Hippocampal formation (tissue), 2 donors: ENCODE results near the gene BEND3.
A peak's percentile ranks its signal among the peaks of the same experiment; 100 is the strongest.
"Not testable (repeated sequence)": the region's sequence is repeated elsewhere in the genome, so short reads cannot be mapped to it uniquely, and the experiment has no call there.

ENCODE experiments used
- DNase-seq, 2 donors: peaks; one replicate each; lab custom pipeline; 2025; lab: John Stamatoyannopoulos, UW

The BEND3 gene

DNA sequence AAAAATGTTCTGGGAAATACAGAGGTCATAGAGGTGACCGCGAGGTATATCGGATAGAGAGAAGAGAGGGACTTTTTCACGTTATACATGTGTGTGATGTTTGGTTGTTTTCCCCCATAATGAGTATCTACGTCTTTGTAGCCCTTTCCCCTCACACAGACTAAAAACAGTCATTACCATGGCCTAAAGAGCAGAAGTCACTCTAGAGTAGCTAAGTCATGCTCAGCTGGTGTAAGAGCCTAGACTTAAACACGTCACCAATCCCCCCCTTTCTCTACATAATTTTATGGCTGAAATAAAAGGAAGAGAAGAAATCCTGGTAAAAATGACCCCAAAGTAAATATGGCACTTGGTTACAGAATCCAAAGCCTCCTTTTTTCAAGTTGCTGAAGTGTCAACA, 6.0 kb upstream of the BEND3 start:
- DNase-seq = no peak

DNA sequence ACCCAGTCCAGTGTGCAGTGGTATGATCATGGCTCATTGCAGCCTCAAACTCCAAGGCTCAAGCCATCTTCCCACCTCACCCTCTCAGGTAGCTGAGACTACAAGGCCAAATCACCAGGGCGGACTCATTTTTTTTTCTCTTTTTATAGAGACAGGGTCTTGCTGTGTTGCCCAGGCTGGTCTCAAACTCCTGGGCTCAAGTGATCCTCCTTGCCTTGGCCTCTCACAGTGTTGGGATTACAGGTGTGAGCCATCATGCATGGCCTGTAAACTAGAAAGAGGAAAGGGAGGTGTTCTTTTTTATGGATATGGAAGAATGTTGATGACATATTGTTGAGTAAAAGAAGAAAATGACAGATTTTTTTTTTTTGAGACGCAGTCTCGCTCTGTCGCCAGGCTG, 5.1 kb upstream of the BEND3 start:
- no peak for DNase-seq

DNA sequence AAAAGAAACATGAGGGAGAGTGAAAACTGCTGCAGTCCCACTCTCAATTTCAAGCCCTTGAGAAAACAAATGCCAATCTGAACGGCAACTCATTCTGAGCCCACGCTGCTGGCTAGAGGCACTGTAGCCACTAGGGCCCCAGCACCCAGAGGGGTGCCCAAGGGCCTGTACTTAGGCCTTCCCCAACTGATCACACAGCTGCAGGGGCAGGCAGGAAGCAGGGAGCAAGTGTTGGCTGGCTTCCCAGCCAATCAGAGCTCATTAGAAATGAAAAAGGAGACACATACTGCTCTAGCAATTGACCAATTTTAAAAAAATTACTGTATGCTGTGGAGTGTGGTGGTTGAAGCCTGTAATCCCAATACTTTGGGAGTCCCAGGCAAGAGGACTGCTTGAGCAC, 3.7 kb upstream of the BEND3 start:
- no peak for DNase-seq

DNA sequence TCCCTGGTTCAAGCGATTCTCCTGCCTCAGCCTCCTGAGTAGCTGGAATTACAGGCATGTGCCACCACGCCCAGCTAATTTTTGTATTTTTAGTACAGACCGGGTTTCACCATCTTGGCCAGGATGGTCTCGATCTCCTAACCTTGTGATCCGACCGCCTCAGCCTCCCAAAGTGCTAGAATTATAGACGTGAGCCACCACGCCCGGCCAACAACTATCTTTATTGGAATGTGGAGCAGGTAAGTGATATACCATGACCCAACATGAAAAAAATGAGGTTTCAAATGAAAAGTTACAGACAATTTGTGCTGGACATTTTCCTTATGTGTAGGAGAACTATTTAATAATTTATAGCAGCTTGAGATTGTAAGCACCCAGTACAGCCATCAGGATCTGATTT, 3.2 kb upstream of the BEND3 start:
- DNase-seq = not testable (repeated sequence)

DNA sequence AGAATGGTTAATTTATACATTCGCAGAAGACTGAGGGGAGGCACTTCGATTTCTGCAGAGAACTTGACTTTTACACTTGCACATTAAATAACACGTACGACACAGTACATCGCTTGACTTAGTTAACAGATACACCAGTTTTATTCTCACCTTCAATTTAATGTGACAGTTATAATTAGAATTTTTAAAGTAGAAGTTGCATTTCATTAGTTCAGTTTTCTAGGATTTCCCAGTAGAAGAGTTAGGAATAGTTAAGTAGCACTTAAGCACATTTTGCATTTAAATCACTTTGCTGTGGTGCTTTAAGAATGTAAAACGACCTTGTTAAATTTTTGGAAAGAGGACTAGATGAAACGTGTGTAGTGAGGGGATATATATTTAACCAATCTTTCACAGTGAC, 1.6 kb upstream of the BEND3 start:
- DNase-seq = no peak

DNA sequence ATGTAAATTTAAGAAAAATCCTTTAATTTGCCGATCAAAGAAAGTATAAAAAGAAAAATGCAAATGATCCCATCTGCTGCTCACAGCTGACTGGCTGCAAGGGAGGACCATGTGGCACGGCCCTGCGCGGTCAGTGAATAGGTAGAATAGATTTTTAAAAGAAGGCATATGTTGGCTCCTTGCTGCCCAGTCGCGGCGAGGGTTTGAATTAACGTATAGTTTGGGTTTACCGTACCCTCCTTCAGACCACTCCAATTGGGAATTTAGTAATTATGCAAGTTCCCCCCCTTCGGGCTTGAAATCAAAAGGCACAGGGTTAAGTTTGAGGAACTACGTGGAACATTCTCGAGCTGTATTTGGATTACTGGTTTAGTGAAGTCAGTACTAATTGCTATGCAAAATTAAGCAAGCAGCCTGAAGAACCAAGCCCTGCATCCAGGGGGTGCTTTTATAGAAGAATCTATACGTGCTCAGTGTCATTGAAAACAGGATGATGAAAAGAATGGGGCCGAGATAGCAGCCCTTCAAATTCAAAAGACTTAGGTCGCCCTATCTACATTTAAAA, 1.1 kb upstream of the BEND3 start:
- DNase-seq = no peak

DNA sequence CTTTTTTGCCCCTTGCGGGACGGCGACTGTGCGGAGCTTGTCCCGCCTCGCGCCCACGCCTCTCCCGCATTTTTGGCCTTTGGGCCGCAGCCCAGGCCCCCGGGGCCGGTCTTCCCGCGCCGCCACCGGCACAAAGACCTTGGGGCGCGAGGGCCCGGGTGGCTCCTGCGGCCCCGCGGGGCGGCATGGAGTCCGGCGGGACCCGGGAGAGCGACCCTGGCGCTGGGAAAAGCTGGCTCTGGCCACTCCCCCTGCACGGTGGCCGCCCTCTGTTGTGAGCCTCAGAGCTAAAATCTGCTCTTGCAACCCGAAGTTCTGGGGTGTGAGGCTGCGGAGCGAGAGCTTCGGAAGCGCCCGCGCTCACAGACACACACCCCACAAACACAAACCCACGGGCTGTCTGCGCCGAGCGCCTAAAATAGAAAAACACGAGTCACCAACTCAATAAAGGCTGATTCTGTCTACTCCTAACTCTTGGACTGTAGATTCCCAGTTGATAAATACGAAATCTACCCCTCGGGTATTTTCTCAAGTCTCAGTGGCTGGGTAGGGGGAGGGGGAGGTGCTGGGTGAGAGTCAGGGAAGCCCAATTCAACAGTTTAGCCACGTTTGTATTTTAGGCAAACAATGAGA, 496 bp upstream of the BEND3 start:
- peak in 1 of 2 donors; percentile 8 for DNase-seq

DNA sequence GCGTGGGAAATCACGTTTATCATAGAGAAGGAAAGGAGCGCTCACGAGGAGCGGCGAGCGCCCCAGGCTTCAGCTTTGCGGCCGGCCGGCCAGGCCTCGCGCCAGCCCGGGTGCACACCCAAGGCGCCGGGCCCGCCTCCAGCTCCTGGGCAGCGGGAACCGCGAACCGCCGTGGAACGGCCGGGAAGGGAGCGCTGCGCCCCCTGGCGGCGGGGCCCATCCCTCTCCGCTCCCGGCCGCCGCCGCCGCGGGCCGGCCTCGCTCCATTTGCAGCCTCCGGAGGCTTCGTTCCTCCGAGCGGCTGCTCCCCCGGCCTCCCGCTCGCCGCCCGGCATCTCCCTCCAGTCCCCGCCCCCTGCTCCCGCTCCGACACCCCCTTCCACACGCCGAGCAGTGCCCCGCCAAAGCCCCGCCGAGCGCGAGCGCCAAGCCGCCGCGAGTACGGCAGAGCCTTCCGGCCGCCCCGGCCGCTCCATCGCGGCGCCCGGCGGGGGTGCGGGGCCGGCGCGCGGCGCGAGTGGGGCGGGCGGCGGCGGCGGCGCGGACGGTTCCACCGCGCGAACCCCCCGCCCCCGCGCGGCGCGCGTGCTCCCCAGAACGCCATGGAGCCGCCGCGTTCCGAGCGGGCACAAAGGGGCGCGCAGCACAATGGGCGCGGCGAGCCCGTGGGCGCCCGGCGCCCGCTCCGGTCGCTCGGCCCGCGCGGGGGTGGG, 946 bp downstream of the BEND3 start:
- DNase-seq = peak; percentile 83 to 86

DNA sequence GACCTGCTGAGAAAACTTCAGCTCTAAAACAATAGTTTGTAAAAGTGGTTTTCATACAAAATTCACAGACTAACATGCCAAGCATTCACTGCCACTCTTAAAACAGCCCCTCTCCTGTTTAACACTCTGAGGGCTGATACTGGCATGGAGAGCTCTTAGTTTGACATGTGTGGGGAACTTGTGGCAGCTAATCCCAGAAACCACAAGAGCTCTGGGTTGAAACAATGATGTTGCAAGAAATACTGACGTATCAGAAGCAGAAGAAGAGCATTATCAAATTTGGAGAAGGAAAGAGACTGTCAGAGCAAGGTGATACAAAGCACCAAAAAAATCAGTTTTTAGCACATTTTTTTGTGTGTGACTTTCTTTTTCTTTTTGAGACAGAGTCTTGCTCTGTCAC, 5.1 kb downstream of the BEND3 start:
- no peak for DNase-seq

DNA sequence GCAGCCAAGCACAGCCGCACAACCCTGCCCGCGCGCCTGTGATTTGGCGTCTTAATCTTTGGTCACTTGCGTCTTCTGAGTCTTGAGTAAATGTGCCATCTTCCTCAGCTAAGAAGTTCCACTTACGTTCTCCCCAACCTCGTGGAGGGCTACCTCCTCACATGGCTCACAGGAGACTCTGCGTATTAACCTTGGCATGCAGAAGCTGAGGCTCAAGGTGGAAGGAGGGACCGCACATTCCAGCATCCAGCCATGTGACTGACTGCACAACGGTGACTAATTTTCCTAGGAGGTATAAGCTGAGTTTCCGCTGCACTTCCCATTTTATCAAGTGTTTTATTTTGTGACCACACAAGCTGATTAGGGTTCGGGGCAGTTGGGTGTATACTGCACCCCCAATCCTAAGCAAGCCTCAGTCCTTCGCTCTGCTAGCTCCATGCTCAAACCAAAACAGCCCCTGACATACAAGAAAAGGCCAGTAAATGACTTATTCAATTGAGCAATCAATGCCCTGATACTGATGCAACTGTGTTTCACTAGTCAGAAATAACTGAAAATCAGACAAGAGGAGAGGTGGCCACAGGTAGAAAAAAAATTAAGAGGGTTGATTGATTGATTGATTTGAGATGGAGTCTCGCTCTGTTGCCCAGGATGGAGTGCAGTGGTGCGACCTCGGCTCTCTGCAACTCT, 7.0 kb downstream of the BEND3 start:
- DNase-seq = no peak

DNA sequence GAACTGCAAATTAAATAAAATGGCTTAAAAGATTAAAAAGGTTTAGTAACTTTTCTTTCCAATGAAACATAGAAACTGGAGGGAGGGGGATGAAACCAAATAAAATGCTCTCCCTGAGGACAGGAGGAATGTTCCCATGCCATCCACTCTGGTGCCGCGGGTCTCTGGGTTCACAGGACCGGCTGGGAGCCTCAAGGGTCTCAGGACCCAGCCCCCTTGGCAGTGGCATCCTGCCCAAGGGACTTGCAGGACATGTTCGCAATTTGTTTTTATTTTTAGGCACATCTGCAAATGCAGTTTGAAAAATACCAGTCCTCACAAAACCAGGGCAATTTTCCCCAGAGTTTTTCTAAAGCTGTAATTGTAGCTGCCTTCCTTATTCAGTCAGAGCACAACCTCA, 7.5 kb downstream of the BEND3 start:
- no peak for DNase-seq

DNA sequence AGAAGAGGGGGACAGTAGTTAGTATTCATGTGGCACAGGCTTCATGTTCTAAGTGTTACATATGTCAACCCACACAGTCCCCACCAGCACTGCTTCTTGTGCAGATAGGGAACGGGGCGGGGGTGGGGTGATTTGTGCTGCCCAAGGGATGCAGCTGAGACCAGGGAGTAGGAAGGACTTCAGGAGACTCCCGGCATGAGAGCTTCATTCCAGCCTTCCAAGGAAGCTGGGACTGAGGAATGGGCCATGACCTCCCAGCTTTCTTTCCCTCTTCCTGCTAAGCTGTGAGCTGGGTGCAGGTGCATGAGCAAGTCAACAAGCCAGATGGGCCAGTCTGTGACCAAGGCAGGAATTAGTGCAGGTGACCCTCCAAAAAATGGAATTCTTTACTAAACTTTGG, 9.2 kb downstream of the BEND3 start:
- no peak for DNase-seq

DNA sequence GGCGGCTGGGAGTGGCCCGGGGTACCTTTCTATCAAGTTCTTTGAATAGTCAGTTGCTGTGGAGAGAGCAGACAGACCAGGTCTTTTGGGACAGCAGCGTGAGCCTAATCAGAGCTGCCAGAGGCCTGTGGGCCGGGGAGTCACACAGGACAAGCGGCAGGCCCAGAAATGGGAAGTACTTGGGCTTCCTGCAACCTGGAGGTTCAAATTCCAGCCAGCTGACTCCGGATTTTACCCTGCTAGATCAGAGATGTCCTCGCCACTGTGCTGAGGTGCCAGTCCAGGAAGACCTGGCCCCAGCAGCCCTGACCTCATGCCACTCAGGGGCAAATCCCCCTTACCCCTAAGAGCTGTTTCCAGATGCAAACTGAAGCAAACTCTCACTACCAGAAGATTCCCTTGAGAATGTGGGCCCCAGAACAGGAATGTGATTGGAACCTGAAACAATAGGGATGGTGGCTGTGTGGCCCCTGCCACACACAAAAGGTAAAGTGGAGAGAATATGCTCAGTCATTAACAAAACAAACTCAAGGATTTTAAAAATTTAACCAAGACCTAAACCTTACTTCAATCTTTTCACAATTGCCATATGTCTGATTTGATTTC, 9.7 kb downstream of the BEND3 start:
- DNase-seq = no peak

DNA sequence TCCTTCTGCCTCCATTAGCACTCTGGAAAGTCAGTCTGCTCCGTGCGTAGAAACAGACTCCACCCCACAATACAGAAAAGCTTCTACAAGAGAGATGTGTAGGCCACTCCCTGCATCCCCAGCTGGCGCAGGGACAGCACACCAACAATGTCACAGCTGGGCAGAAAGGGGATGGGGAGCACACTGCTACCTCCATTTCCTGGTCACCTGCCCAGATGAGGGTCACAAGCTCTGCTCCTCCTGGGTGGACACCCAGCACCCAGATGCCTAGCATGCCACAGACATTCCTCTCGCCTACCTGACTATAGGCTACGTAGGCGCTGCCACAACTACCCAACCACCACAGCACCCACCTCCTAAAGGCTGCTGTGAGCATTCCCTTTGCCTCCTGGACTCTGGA, 12.2 kb downstream of the BEND3 start:
- no peak for DNase-seq

DNA sequence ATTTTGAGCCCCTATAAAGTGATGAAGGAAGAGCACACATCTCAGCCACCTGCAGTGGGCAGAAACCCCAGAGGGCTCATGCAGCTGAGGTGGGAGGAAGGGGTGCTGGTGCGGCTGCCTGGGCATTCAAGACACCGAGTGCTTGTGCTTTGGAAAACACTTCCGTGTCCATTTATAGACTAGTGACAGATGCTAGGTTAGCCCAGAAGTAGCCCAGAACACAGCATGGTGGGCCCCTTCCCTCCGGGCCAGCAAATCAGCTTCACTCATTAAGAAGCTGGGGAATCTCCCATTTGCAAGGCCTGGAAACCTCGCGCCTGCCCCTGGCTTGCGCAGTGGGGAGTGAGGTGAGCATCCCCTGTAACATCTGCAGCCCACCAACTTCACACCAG, 12.9 kb downstream of the BEND3 start:
- no peak for DNase-seq

DNA sequence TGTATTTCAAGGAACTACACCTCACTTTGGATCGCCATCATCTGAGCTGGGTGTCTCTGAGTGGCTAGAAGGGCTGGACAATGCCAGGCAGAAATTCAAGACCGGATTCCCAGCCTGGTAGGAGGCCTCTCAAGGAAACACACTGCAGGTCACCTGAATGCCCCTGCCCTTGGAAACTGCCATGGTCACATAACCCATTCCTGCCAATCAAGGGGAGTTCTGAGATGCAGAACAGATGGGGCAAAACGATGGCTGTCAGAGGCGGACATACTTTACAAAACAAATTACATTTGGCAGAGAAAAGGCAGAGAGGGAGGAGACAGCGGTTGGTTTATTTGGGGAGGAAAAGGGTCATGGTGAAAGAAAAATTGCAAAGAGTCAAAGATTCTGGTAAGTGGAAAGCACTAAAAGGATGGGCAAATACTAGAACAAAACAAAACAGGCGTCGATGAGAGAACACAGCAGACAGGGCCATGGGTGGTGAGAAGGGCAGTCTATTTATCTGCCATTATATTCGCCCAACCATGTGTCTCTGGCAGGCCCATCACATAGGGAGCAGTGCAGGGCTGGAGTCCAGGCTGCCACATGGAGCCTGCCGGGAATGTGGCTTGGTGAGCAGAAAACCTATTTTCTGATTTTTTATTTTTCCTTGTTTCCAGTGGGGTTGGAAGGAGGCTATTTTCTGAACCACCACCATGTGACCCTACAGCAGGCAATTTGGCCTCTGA, 13.5 kb downstream of the BEND3 start:
- no peak for DNase-seq

DNA sequence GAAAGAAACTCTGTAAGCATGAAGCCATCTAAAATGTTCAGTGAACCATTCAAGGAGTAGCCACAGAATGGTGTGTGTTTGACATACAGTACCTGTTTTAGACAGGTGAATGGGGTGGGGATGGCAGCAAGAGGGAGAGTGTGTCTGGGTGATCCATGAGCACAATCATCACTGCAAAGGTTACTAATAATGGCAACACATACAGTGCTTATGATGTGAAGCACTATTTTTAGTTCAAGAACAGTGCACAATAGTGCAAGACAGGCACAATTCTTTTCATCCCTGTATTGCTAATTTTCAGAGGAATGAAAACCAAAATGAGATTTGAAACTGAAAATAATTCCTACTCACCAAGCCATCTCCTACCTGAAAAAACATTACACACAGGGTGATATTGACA, 14.1 kb downstream of the BEND3 start:
- no peak for DNase-seq

DNA sequence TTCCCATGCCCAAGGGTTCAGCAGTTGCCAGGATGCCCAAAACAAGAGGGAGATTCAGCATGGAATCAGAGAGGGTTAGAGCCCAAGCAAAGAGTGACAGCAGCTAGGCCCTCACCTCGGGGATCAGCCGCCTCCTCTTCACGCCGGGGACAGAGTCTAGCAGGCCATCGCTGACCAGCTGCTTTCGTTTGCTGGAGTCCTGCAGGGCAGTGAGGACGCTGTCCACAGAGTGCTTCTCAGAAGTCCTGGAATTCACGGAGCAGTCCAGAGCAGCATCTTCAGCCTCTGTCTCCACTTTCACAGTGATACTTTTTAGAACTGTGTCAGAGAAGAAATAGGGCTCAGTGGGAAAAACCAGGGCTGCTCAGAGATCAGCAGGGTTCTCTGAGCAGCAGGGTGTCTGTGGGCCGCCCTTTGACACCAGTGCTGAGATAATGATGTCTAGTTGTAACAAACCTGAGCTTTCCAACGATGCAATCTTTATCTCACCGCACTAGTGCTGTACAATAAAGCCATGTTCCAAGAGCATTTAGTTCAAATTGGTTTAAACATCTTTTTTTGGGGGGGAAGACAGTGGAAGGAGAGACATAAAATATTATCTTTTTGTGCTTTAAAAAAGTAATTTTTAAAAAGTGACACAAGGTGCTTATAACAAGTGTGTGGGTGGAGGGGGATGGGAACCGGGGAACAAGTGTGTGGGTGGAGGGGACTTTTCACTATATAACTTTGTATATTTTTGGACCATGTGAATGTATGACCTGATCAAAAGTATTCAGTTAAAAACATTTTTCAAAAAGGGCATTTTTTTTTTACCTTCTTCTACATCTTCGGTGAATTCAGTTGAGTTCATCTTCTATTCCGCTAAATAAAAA, 16.6 kb downstream of the BEND3 start:
- DNase-seq = no peak

DNA sequence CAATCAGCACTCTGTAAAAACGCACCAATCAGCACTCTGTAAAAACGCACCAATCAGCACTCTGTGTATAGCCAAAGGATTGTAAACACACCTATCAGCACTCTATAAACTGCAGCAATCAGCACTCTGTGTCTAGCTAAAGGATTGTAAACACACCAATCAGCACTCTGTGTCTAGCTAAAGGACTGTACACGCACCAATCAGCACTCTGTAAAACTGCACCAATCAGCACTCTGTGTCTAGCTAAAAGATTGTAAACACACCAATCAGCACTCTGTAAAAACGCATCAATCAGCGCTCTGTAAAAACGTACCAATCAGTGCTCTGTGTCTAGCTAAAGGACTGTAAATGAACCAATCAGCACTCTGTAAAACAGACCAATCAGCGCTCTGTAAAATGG, 30.9 kb downstream of the BEND3 start:
- DNase-seq = not testable (repeated sequence)

DNA sequence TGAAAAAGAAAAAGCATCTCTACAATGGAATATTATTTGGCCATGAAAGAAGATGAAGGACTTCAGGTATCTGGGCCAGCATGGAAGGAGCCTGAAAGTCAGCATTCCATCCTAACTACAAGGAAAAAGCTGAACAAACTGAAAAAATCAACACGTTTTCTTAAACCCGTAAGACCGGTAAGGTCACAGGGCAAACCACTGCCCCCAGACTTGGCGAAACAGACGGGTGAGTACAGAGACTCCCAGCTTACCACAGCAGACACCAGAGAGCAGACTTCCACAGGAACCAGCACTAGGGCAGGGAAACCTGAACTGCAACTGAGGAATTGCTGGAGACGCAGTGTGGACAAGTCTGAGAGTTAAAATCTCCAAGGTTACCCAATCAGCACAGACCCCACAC, 31.4 kb downstream of the BEND3 start:
- no peak for DNase-seq
